ENCODE results near the gene MAMLD1. TPM values are rescaled to one million over a fixed set of nuclear protein-coding genes. Genes with fewer than 3 reads are reported as not detected.

MAMLD1 gene
- total and polyA plus RNA-seq, 2 of the 8 experiments (the other 6 are each of a cell fraction or from before 2014, with no cell fraction given) = 0.09 to 0.26 TPM

- H3K27ac ChIP-seq (ENCODE audit: low read depth, low read length) = no peak overlapping the region
- H3K14ac ChIP-seq (ENCODE audit: insufficient read length) = no peak overlapping the region
- DNase-seq (ENCODE audit: low read depth in 1 of 2, low spot score in 2 of 2) (peak in 1 of 2 experiments; percentile 51), FAIRE-seq (no peak)
- H2AK5ac ChIP-seq (ENCODE audit: low read depth, low read length) = no peak overlapping the region
- ChIA-PET CTCF (ENCODE audit: partially characterized antibody) (interaction anchor here (0.6 to 2.1 kb wide), 9 partner anchors 10 to 279 kb away, joined by 3 to 6 read pairs (median 3); no protein-coding TSS in a partner anchor), POLR2A (ENCODE audit: partially characterized antibody) (no interaction called here)
- no peak overlapping the region for H2BK15ac ChIP-seq (ENCODE audit: low read length)
- H2BK120ac ChIP-seq (replicated peaks; ENCODE audit: low read depth, low read length) = no peak overlapping the region
- H2BK20ac ChIP-seq (ENCODE audit: low read length) = no peak overlapping the region
- no peak overlapping the region for H2BK5ac ChIP-seq (ENCODE audit: low read depth, low read length)
- H3K4ac ChIP-seq (replicated peaks; ENCODE audit: insufficient read length, low read depth, low read length) = no peak overlapping the region
- H3K23ac ChIP-seq (ENCODE audit: insufficient read length) = no peak overlapping the region
- WGBS, 2 experiments (ENCODE audit: extremely low coverage in 1 of 2, insufficient coverage in 1 of 2, insufficient read length in 1 of 2, insufficient replicate concordance in 2 of 2, low coverage in 1 of 2, low lambda C conversion rate in 2 of 2, missing lambda C conversion rate in 1 of 2) = 6% methylated on average over 21 of the region's 24 CpGs; no CpG with 5 or more reads in 1 of the 2 experiments
- H3K27me3 ChIP-seq (replicated peaks in 1 of 4; ENCODE audit: control insufficient read depth in 3 of 4, extremely low read depth in 1 of 4, insufficient read depth in 3 of 4, low read length in 3 of 4) = peaks cover 32 to 54% (median 47%) of the 10 kb centered on the region in 4 experiments
- no peak overlapping the region; a peak in 1 of 7 replicates for H3K9ac ChIP-seq (replicated peaks in 1 of 4; ENCODE audit: extremely low read depth in 1 of 4, low read depth in 3 of 4, low read length in 3 of 4)
- no peaks in the 10 kb centered on the region for H3K79me1 ChIP-seq (ENCODE audit: low read depth, low read length)
- no peaks in the 10 kb centered on the region for H3K9me3 ChIP-seq (ENCODE audit: insufficient read depth in 2 of 2, low read depth in 1 of 2, low read length in 1 of 2)
- peak overlapping the region; percentile 45 to 66 (median 48); a peak in 7 of 8 replicates for H3K4me3 ChIP-seq (ENCODE audit: extremely low read depth in 1 of 4, insufficient read depth in 2 of 4, low read depth in 3 of 4, low read length in 4 of 4)
- no peak overlapping the region for H4K91ac ChIP-seq (replicated peaks; ENCODE audit: insufficient read length, low read length)
- no peak overlapping the region for H2AFZ ChIP-seq (ENCODE audit: low read length)
- no peaks in the 10 kb centered on the region for H3K36me3 ChIP-seq (ENCODE audit: control insufficient read depth in 2 of 4, insufficient read depth in 4 of 4, low read length in 3 of 4)
- no peaks in the 10 kb centered on the region for H3K79me2 ChIP-seq (ENCODE audit: control insufficient read depth in 1 of 2, insufficient read depth in 2 of 2, low read length in 2 of 2)
- H4K8ac ChIP-seq (ENCODE audit: extremely low read depth, insufficient read depth, low read length) = no peak overlapping the region
- H3K4me2 ChIP-seq (ENCODE audit: insufficient read depth in 1 of 2, low read depth in 2 of 2, low read length in 2 of 2) = peak overlapping the region; percentile 82 to 95
- no peak overlapping the region for H3K56ac ChIP-seq (replicated peaks; ENCODE audit: insufficient read length, low read depth, low read length)
- H4K20me1 ChIP-seq (replicated peaks in 1 of 2; ENCODE audit: control insufficient read depth in 1 of 2, insufficient read depth in 2 of 2, low read length in 2 of 2) = no peaks in the 10 kb centered on the region
- H3K23me2 ChIP-seq (ENCODE audit: low read depth, low read length) = peaks cover 13% of the 10 kb centered on the region; the same call in 1 of the 2 replicates
- no peak overlapping the region for H3K18ac ChIP-seq (ENCODE audit: extremely low read depth, low read length)
- peaks cover 0 to 8% (median 4%) of the 10 kb centered on the region in 4 experiments; a peak in 5 of 7 replicates for H3K4me1 ChIP-seq (replicated peaks in 1 of 4; ENCODE audit: control insufficient read depth in 3 of 4, insufficient read depth in 4 of 4, low read length in 3 of 4)
- no peak overlapping the region for H2BK12ac ChIP-seq (ENCODE audit: low read depth, low read length)
- H4K5ac ChIP-seq (ENCODE audit: insufficient read length, low read depth, low read length) = no peak overlapping the region
- TF ChIP-seq EP300 (IDR thresholded peaks at IDR 0.05; ENCODE audit: borderline replicate concordance in 1 of 2, low read depth in 2 of 2, low read length in 2 of 2) = no peak
- no peak for TF ChIP-seq NRF1 (IDR thresholded peaks at IDR 0.05; ENCODE audit: low read depth, low read length)
- TF ChIP-seq SRF (IDR thresholded peaks at IDR 0.05; ENCODE audit: low read depth, low read length) = no peak
- no peak for TF ChIP-seq KDM5A (IDR thresholded peaks at IDR 0.05; ENCODE audit: low read length)
- 0 out of 4 replicates have a peak, but pooled peaks of 1 of the 2 experiments have one; percentile 7 for TF ChIP-seq SIN3A (conservative IDR thresholded peaks at IDR 0.05 in 1 of 2, IDR thresholded peaks at IDR 0.05 in 1 of 2; ENCODE audit: low read depth in 1 of 2, low read length in 2 of 2)
- TF ChIP-seq SP1 (IDR thresholded peaks at IDR 0.05; ENCODE audit: low read depth, low read length) = no peak
- TF ChIP-seq RAD21 (IDR thresholded peaks at IDR 0.05 in 1 of 2, conservative IDR thresholded peaks at IDR 0.05 in 1 of 2; ENCODE audit: low read depth in 2 of 2, low read length in 2 of 2) = peak in 1 of 2 experiments; percentile 27; a peak in 1 of 4 replicates
- no peak for TF ChIP-seq TBP (IDR thresholded peaks at IDR 0.05; ENCODE audit: low read depth, low read length)
Observed at GRCh38 chrX:150365990-150366911, 3.1 kb downstream of the MAMLD1 start.
